Loucy (cell line): Measurements from ENCODE around the gene HOXB8.

Experiments used
- EZH2phosphoT487 ChIP-seq: fragments of 200-600 bp; IDR thresholded peaks from 2 replicates; pipeline ENCODE4 v1.6.1; 2018; ENCODE audit warnings: antibody characterized with exemption, mild to moderate bottlenecking, moderate library complexity, borderline replicate concordance
- TF ChIP-seq, protein P1 (sequence below): fragments of 200-600 bp; sonication (generic); conservative IDR thresholded peaks from 2 replicates; pipeline ENCODE4 v1.5.1; 2014; ENCODE audit warnings: mild to moderate bottlenecking, antibody characterized with exemption, low read length

- TF ChIP-seq, protein P1, sequence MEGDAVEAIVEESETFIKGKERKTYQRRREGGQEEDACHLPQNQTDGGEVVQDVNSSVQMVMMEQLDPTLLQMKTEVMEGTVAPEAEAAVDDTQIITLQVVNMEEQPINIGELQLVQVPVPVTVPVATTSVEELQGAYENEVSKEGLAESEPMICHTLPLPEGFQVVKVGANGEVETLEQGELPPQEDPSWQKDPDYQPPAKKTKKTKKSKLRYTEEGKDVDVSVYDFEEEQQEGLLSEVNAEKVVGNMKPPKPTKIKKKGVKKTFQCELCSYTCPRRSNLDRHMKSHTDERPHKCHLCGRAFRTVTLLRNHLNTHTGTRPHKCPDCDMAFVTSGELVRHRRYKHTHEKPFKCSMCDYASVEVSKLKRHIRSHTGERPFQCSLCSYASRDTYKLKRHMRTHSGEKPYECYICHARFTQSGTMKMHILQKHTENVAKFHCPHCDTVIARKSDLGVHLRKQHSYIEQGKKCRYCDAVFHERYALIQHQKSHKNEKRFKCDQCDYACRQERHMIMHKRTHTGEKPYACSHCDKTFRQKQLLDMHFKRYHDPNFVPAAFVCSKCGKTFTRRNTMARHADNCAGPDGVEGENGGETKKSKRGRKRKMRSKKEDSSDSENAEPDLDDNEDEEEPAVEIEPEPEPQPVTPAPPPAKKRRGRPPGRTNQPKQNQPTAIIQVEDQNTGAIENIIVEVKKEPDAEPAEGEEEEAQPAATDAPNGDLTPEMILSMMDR: peak; percentile 71
- no peak for TF ChIP-seq EZH2phosphoT487
Measured at GRCh38 chr17:48636177-48637018, 21.3 kb upstream of the HOXB8 start.
